ENCODE measurements around the gene SORBS2.

Gene SORBS2

GRCh38 chr4:185626798-185627197 lies 185.2 kb downstream of the SORBS2 start:
- no peak for DNase-seq

- DNase-seq, result no peak
Measured at GRCh38 chr4:185625503-185625902, 186.5 kb downstream of the SORBS2 start.

GRCh38 chr4:185624259-185624589 lies 187.8 kb downstream of the SORBS2 start:
- DNase-seq, result no peak

GRCh38 chr4:185623444-185624258 lies 188.3 kb downstream of the SORBS2 start:
- DNase-seq, result no peak

- DNase-seq, result no peak
Measured at GRCh38 chr4:185608185-185608584, 203.8 kb downstream of the SORBS2 start.

- DNase-seq, result no peak
Measured at GRCh38 chr4:185602397-185602796, 209.6 kb downstream of the SORBS2 start.

GRCh38 chr4:185600801-185601434 lies 211.1 kb downstream of the SORBS2 start:
- no peak for DNase-seq

GRCh38 chr4:185599553-185600243 lies 212.3 kb downstream of the SORBS2 start:
- DNase-seq, result no peak

GRCh38 chr4:185598846-185599552 lies 213.0 kb downstream of the SORBS2 start:
- DNase-seq, result no peak

- peak; percentile 44 for DNase-seq
Measured at GRCh38 chr4:185597532-185598188, 214.3 kb downstream of the SORBS2 start.

GRCh38 chr4:185592845-185593488 lies 219.0 kb downstream of the SORBS2 start:
- no peak for DNase-seq

- DNase-seq, result no peak
Measured at GRCh38 chr4:185592438-185592837, 219.6 kb downstream of the SORBS2 start.

GRCh38 chr4:185591679-185592141 lies 220.3 kb downstream of the SORBS2 start:
- no peak for DNase-seq

- DNase-seq, result no peak
Measured at GRCh38 chr4:185590982-185591381, 221.0 kb downstream of the SORBS2 start.

GRCh38 chr4:185589067-185589836 lies 222.7 kb downstream of the SORBS2 start:
- DNase-seq, result no peak

- DNase-seq, result no peak
Measured at GRCh38 chr4:185587427-185588161, 224.4 kb downstream of the SORBS2 start.

- no peak for DNase-seq
Measured at GRCh38 chr4:185587030-185587426, 225.0 kb downstream of the SORBS2 start.

- DNase-seq, result no peak
Measured at GRCh38 chr4:185585211-185585610, 226.8 kb downstream of the SORBS2 start.

- DNase-seq, result no peak
Measured at GRCh38 chr4:185583813-185584212, 228.2 kb downstream of the SORBS2 start.

- no peak for DNase-seq
Measured at GRCh38 chr4:185582651-185583400, 229.2 kb downstream of the SORBS2 start.
